CD4-positive, alpha-beta T cell (primary cell): Measurements from ENCODE around the gene BCS1L. TPM values are rescaled to one million over a fixed set of nuclear protein-coding genes. Genes with fewer than 3 reads are reported as not detected.

Experiments
- ATAC-seq: fragments of 200-7000 bp; cut with Tn5 transposase; one replicate; pipeline ENCODE4 v1.10.0; 2022; ENCODE audit warnings: mild to moderate bottlenecking; ENCODE audit not compliant: poor library complexity
- CTCF ChIA-PET: fragments of 350-600 bp; sonication (Branson Sonifier 250); formaldehyde crosslinking; loops from one replicate; lab custom pipeline; 2021; ENCODE audit warnings: antibody characterized with exemption, inconsistent platforms; lab: Charles Lee
- POLR2A ChIA-PET: fragments of 350-600 bp; sonication (Branson Sonifier 250); formaldehyde crosslinking; loops from one replicate; lab custom pipeline; 2021; ENCODE audit warnings: antibody characterized with exemption, inconsistent platforms; lab: Charles Lee
- DNase-seq, 14 experiments: peaks; one replicate each; pipeline ENCODE4 v3.0.0-alpha.2; 2013 to 2020; ENCODE audit warnings: mixed read lengths in 2 of 14
- H3K27ac ChIP-seq, 2 donors: one replicate each; pipeline versions ENCODE4 v1.5.1 to v1.7.0; 2013; ENCODE audit warnings: low read length in 2 of 2, low read depth in 1 of 2, mild to moderate bottlenecking in 1 of 2
- H3K27me3 ChIP-seq, 2 experiments: 1 replicate in 1 of 2; 2 replicates in 1 of 2; pipeline versions ENCODE4 v1.6.1 to v1.7.0; 2013; ENCODE audit warnings: low read length in 2 of 2, control low read depth in 1 of 2, mild to moderate bottlenecking in 1 of 2, moderate library complexity in 1 of 2; ENCODE audit not compliant: insufficient read depth in 2 of 2, control insufficient read depth in 1 of 2
- H3K36me3 ChIP-seq: one replicate; pipeline ENCODE4 v1.6.1; 2013; ENCODE audit warnings: low read length, control low read depth; ENCODE audit not compliant: insufficient read depth
- H3K4me1 ChIP-seq: one replicate; pipeline ENCODE4 v1.6.1; 2013; ENCODE audit warnings: low read length, control low read depth; ENCODE audit not compliant: insufficient read depth
- H3K4me3 ChIP-seq: one replicate; pipeline ENCODE4 v1.5.1; 2013; ENCODE audit warnings: mild to moderate bottlenecking, low read length, moderate library complexity
- H3K9me3 ChIP-seq, 2 experiments: 1 replicate in 1 of 2; 2 replicates in 1 of 2; pipeline versions ENCODE4 v1.6.1 to v1.7.0; 2013; ENCODE audit warnings: low read length in 2 of 2, mild to moderate bottlenecking in 2 of 2, control low read depth in 1 of 2, moderate library complexity in 1 of 2; ENCODE audit not compliant: control insufficient read depth in 1 of 2, insufficient read depth in 1 of 2
- H3K27ac Mint-ChIP-seq: one replicate; pipeline ENCODE4 v1.8.0; 2020; ENCODE audit warnings: mixed read lengths
- H3K27me3 Mint-ChIP-seq: one replicate; pipeline ENCODE4 v1.8.0; 2021; ENCODE audit warnings: mixed read lengths
- H3K36me3 Mint-ChIP-seq: one replicate; pipeline ENCODE4 v1.8.0; 2021; ENCODE audit warnings: low read depth, mixed read lengths
- H3K4me1 Mint-ChIP-seq: one replicate; pipeline ENCODE4 v1.8.0; 2021; ENCODE audit warnings: low read depth, mixed read lengths
- H3K4me3 Mint-ChIP-seq: one replicate; pipeline ENCODE4 v1.8.0; 2020; ENCODE audit warnings: mild to moderate bottlenecking, mixed read lengths
- H3K9me3 Mint-ChIP-seq: one replicate; pipeline ENCODE4 v1.8.0; 2020; ENCODE audit warnings: mixed read lengths
- CTCF ChIP-seq: fragments of 200-600 bp; IDR thresholded peaks from one replicate; pipeline ENCODE4 v1.8.0; 2022; ENCODE audit warnings: antibody characterized with exemption, mild to moderate bottlenecking
- intact Hi-C, 2 experiments: fragments of 100-400 bp; cut with DNase I in 1 of 2; cut with micrococcal nuclease in 1 of 2; formaldehyde crosslinking; loops; one replicate each; pipeline versions ENCODE4 v1.15.1 to v1.9.0; 2023 to 2025; cut with DNase I, micrococcal nuclease
- total RNA-seq, 174 experiments: library from RNA in 2 of 174; stranded (reverse) in 2 of 174; gene quantifications; one replicate each; pipeline ENCODE4 v1.2.3 and lab custom pipeline; 2021 to 2026

The BCS1L gene
- total RNA-seq, 2 experiments from 2014 or later, result 11.4 to 12.7 TPM

GRCh38 chr2:218698885-218699284 lies 39.4 kb downstream of the BCS1L start:
- no peaks in the 10 kb centered on the region for H3K27me3 ChIP-seq
- no peak overlapping the region for H3K4me3 Mint-ChIP-seq
- DNase-seq (no peak), ATAC-seq (no peak)
- no peaks in the 10 kb centered on the region for H3K9me3 ChIP-seq
- no peaks in the 10 kb centered on the region for H3K9me3 Mint-ChIP-seq
- no peak for TF ChIP-seq CTCF
- H3K4me3 ChIP-seq, result no peak overlapping the region
- intact Hi-C loops, result no loop called here
- ChIA-PET CTCF (no interaction called here), POLR2A (no interaction called here)
- H3K36me3 Mint-ChIP-seq, result peaks cover 11% of the 10 kb centered on the region
- H3K27ac ChIP-seq, result no peak overlapping the region
- H3K27me3 Mint-ChIP-seq, result no peaks in the 10 kb centered on the region
- no peak overlapping the region for H3K27ac Mint-ChIP-seq
- no peaks in the 10 kb centered on the region for H3K4me1 ChIP-seq
- peaks cover 2% of the 10 kb centered on the region for H3K36me3 ChIP-seq
- no peaks in the 10 kb centered on the region for H3K4me1 Mint-ChIP-seq

GRCh38 chr2:218701806-218702205 lies 42.3 kb downstream of the BCS1L start:
- H3K4me1 Mint-ChIP-seq, result no peaks in the 10 kb centered on the region
- no peak for TF ChIP-seq CTCF
- no peak for ATAC-seq
- H3K27me3 Mint-ChIP-seq, result peaks cover 5% of the 10 kb centered on the region
- Histone ChIP-seq H3K9me3 (no peaks in the 10 kb centered on the region), H3K27ac (no peak overlapping the region), H3K4me3 (no peak overlapping the region), H3K4me1 (no peaks in the 10 kb centered on the region), H3K36me3 (peaks cover 2% of the 10 kb centered on the region), H3K27me3 (peaks cover 0 to 6% of the 10 kb centered on the region in 2 experiments)
- no peak overlapping the region for H3K27ac Mint-ChIP-seq
- POLR2A ChIA-PET, result no interaction called here
- H3K36me3 Mint-ChIP-seq, result peaks cover 4% of the 10 kb centered on the region
- no peak for DNase-seq
- H3K4me3 Mint-ChIP-seq, result no peak overlapping the region
- H3K9me3 Mint-ChIP-seq, result no peaks in the 10 kb centered on the region
- CTCF ChIA-PET, result interaction anchor here (1.3 kb wide), 1 partner anchor 9 kb away, joined by 3 read pairs; the partner anchor contains the start of gene TTLL4
- intact Hi-C loops, result no loop called here

- no peaks in the 10 kb centered on the region for H3K9me3 ChIP-seq
- ChIA-PET CTCF (no interaction called here), POLR2A (no interaction called here)
- intact Hi-C loops, result no loop called here
- H3K27me3 ChIP-seq, result peaks cover 0 to 6% of the 10 kb centered on the region in 2 experiments
- H3K36me3 ChIP-seq, result no peaks in the 10 kb centered on the region
- DNase-seq (no peak), ATAC-seq (no peak)
- H3K4me1 ChIP-seq, result no peaks in the 10 kb centered on the region
- peaks cover 10% of the 10 kb centered on the region for H3K27me3 Mint-ChIP-seq
- no peaks in the 10 kb centered on the region for H3K9me3 Mint-ChIP-seq
- no peak overlapping the region for H3K4me3 ChIP-seq
- no peak overlapping the region for H3K4me3 Mint-ChIP-seq
- H3K4me1 Mint-ChIP-seq, result no peaks in the 10 kb centered on the region
- H3K27ac ChIP-seq, result no peak overlapping the region
- H3K36me3 Mint-ChIP-seq, result peaks cover 4% of the 10 kb centered on the region
- TF ChIP-seq CTCF, result no peak
- no peak overlapping the region for H3K27ac Mint-ChIP-seq
Observed at GRCh38 chr2:218703341-218703740, 43.9 kb downstream of the BCS1L start.
